Erythroblast (primary cell): ENCODE data around the gene TSC2.

Source experiments
- GATA1 ChIP-seq: IDR thresholded peaks from 2 replicates; pipeline ENCODE4 v1.6.1; 2011; ENCODE audit warnings: low read depth, mild to moderate bottlenecking, control low read depth, low read length, moderate library complexity
- POLR2A ChIP-seq: IDR thresholded peaks from 2 replicates; pipeline ENCODE4 v1.6.1; 2011; ENCODE audit warnings: mild to moderate bottlenecking, low read length

GRCh38 chr16:2028146-2028545 is 19.6 kb upstream of the TSC2 start:
- no peak for TF ChIP-seq POLR2A
- no peak for TF ChIP-seq GATA1
